SH-SY5Y (cell line): ENCODE data around the gene ZNF710.

Source experiments
- GATA2 ChIP-seq: IDR thresholded peaks from 2 replicates; pipeline ENCODE4 v1.6.1; 2011; ENCODE audit warnings: mild to moderate bottlenecking, low read depth, low read length
- GATA3 ChIP-seq: IDR thresholded peaks from 2 replicates; pipeline ENCODE4 v1.6.1; 2011; ENCODE audit warnings: low read depth, mild to moderate bottlenecking, low read length, moderate library complexity

- TF ChIP-seq GATA3, result no peak
- no peak for TF ChIP-seq GATA2
These were observed 72.9 kb downstream of the ZNF710 start for GRCh38 chr15:90074023-90074422.
